Measurements from ENCODE around the gene GUCY2C. TPM values are rescaled to one million over a fixed set of nuclear protein-coding genes. Genes with fewer than 3 reads are reported as not detected.

The GUCY2C gene
- total RNA-seq, 1 experiment from 2014 or later, result 1.9 TPM

- no peaks in the 10 kb centered on the region for H3K9me3 Mint-ChIP-seq
- TF ChIP-seq CTCF (conservative IDR thresholded peaks at IDR 0.05), result no peak
- no peak overlapping the region for H3K4me2 ChIP-seq (ENCODE audit: insufficient read depth, insufficient read length, low read length)
Observed at GRCh38 chr12:14650789-14651188, 45.6 kb downstream of the GUCY2C start.

More at GRCh38 chr12:14650789-14651188, 45.6 kb downstream of the GUCY2C start:
- H3K14ac ChIP-seq (ENCODE audit: insufficient read depth, low read length), result no peak overlapping the region
- no peaks in the 10 kb centered on the region for H3K9me3 ChIP-seq (ENCODE audit: control insufficient read depth, low read depth, low read length)
- no peak overlapping the region for H2BK20ac ChIP-seq (ENCODE audit: low read depth, low read length, poor library complexity, severe bottlenecking)
- H2BK5ac ChIP-seq (ENCODE audit: insufficient read length, low read length), result no peak overlapping the region
- H3K27ac Mint-ChIP-seq, result no peak overlapping the region; a peak in 1 of 7 replicates
- no peaks in the 10 kb centered on the region for H3K79me1 ChIP-seq (ENCODE audit: insufficient read depth, low read depth, low read length, poor library complexity, severe bottlenecking)
- no peaks in the 10 kb centered on the region; the same call in 1 of the 2 replicates for H3K4me1 ChIP-seq (ENCODE audit: insufficient read depth, low read length)
- H2BK12ac ChIP-seq (ENCODE audit: insufficient read length, low read depth, low read length), result no peak overlapping the region
- H4K5ac ChIP-seq (ENCODE audit: insufficient read length, low read depth, low read length), result no peak overlapping the region
- no peak overlapping the region for H3K4me3 Mint-ChIP-seq
- WGBS (ENCODE audit: extremely low coverage, insufficient read length, low lambda C conversion rate), result no CpG with 5 or more reads among the region's 2 CpGs
- H3K27ac ChIP-seq (ENCODE audit: insufficient read length, low read depth, low read length), result no peak overlapping the region
- H2BK15ac ChIP-seq (ENCODE audit: low read depth, low read length), result no peak overlapping the region
- H3K23me2 ChIP-seq (ENCODE audit: insufficient read length, low read depth, low read length, poor library complexity, severe bottlenecking), result no peaks in the 10 kb centered on the region
- peaks cover 9 to 12% of the 10 kb centered on the region in 2 experiments for H3K4me1 Mint-ChIP-seq
- DNase-seq, result no peak
- no peak overlapping the region for H2BK120ac ChIP-seq (ENCODE audit: low read depth, low read length, poor library complexity, severe bottlenecking)
- H3K9ac ChIP-seq (ENCODE audit: extremely low read depth, insufficient read length, low read length), result no peak overlapping the region
- H3K56ac ChIP-seq (ENCODE audit: insufficient read length, low read depth, low read length), result no peak overlapping the region
- H2AFZ ChIP-seq (ENCODE audit: low read length), result no peak overlapping the region
- H3K18ac ChIP-seq (ENCODE audit: insufficient read length, low read depth, low read length), result no peak overlapping the region
- no peak overlapping the region for H3T11ph ChIP-seq (ENCODE audit: low read length)
- H4K20me1 ChIP-seq (ENCODE audit: control insufficient read depth, insufficient read depth, insufficient read length), result no peaks in the 10 kb centered on the region
- H3K79me2 ChIP-seq (ENCODE audit: insufficient read depth, low read length), result no peaks in the 10 kb centered on the region
- H4K91ac ChIP-seq (ENCODE audit: insufficient read length, low read depth, low read length), result no peak overlapping the region
- no peak overlapping the region for H4K8ac ChIP-seq (replicated peaks; ENCODE audit: insufficient read length, low read depth, low read length)
- H3K23ac ChIP-seq (ENCODE audit: insufficient read length, low read depth, low read length), result no peak overlapping the region
- no peak overlapping the region for H2AK5ac ChIP-seq (ENCODE audit: insufficient read length, low read length)
- H3K27me3 Mint-ChIP-seq (ENCODE audit: low read depth), result no peaks in the 10 kb centered on the region
- H3K27me3 ChIP-seq (ENCODE audit: insufficient read depth, low read length), result no peaks in the 10 kb centered on the region
- no peak overlapping the region for H3K4ac ChIP-seq (ENCODE audit: low read depth, low read length)
- no peaks in the 10 kb centered on the region for H3K36me3 Mint-ChIP-seq (ENCODE audit: insufficient read depth in 1 of 3, low read depth in 3 of 3)

Data from H9 (cell line).